SK-N-SH (cell line): ENCODE data around the gene REC114. TPM values are rescaled to one million over a fixed set of nuclear protein-coding genes. Genes with fewer than 3 reads are reported as not detected.
"Not testable (repeated sequence)": the region's sequence is repeated elsewhere in the genome, so short reads cannot be mapped to it uniquely, and the experiment has no call there.

Source experiments
- CTCF ChIA-PET: fragments of 300-600, 350-600 bp; formaldehyde crosslinking; extraction: SDS; loops from one replicate; lab custom pipeline; 2021; lab: Yijun Ruan, JAX
- POLR2A ChIA-PET: fragments of 350-600 bp; sonication (Branson Sonifier 250); formaldehyde crosslinking; extraction: SDS; loops from one replicate; lab custom pipeline; 2020; ENCODE audit warnings: antibody characterized with exemption, inconsistent platforms; lab: Yijun Ruan, JAX
- DNase-seq: peaks from one replicate; pipeline ENCODE4 v3.0.0; 2012
- H2AFZ ChIP-seq: fragments of 200-600 bp; sonication (generic); 2 replicates; pipeline ENCODE4 v1.8.1; 2016; ENCODE audit warnings: antibody characterized with exemption, mild to moderate bottlenecking, low read depth
- H3F3A ChIP-seq: fragments of 200-600 bp; sonication (generic); replicated peaks from 2 replicates; pipeline ENCODE3; 2016; ENCODE audit warnings: antibody characterized with exemption, mild to moderate bottlenecking; ENCODE audit not compliant: insufficient read depth
- H3K27ac ChIP-seq, 2 experiments: fragments of 200-500 bp in 1 of 2; fragments of 200-600 bp in 1 of 2; sonication (Bioruptor generic) in 1 of 2; sonication (generic), shearing (Covaris generic) in 1 of 2; 2 replicates each; pipeline versions ENCODE4 v1.5.1 to v1.6.1; 2014 to 2016; ENCODE audit warnings: low read depth in 2 of 2, inconsistent platforms in 1 of 2, low read length in 1 of 2, mild to moderate bottlenecking in 1 of 2, mixed read lengths in 1 of 2
- H3K27me3 ChIP-seq: fragments of 200-600 bp; sonication (generic), shearing (Covaris generic); 2 replicates; pipeline ENCODE4 v1.6.1; 2016; ENCODE audit warnings: mixed run types; ENCODE audit not compliant: insufficient read depth
- H3K36me3 ChIP-seq, 2 experiments: fragments of 200-500 bp in 1 of 2; fragments of 200-600 bp in 1 of 2; sonication (Bioruptor generic) in 1 of 2; sonication (generic) in 1 of 2; replicated peaks in 1 of 2; 2 replicates each; pipeline versions ENCODE3 to v1.5.1; 2014 to 2016; ENCODE audit warnings: low read length in 1 of 2, mild to moderate bottlenecking in 1 of 2; ENCODE audit not compliant: insufficient read depth in 2 of 2, control insufficient read depth in 1 of 2
- H3K4me1 ChIP-seq, 2 experiments: fragments of 200-500 bp in 1 of 2; fragments of 200-600 bp in 1 of 2; sonication (Bioruptor generic) in 1 of 2; sonication (generic), shearing (Covaris generic) in 1 of 2; 2 replicates each; pipeline versions ENCODE4 v1.5.1 to v1.6.1; 2014 to 2016; ENCODE audit warnings: low read depth in 1 of 2, low read length in 1 of 2, mixed run types in 1 of 2; ENCODE audit not compliant: insufficient read depth in 2 of 2, control insufficient read depth in 1 of 2
- H3K4me2 ChIP-seq: fragments of 200-600 bp; sonication (generic), shearing (Covaris generic); 2 replicates; pipeline ENCODE4 v1.6.1; 2017; ENCODE audit warnings: mixed run types
- H3K4me3 ChIP-seq, 2 experiments: fragments of 200-500 bp in 1 of 2; fragments of 200-600 bp in 1 of 2; sonication (Bioruptor generic) in 1 of 2; sonication (generic), shearing (Covaris generic) in 1 of 2; 2 replicates each; pipeline versions ENCODE4 v1.5.1 to v1.8.1; 2014 to 2016; ENCODE audit warnings: low read depth in 2 of 2, inconsistent platforms in 1 of 2, low read length in 1 of 2, mild to moderate bottlenecking in 1 of 2, mixed read lengths in 1 of 2, moderate library complexity in 1 of 2
- H3K79me2 ChIP-seq: fragments of 200-600 bp; sonication (generic); 2 replicates; pipeline ENCODE4 v1.8.1; 2017; ENCODE audit warnings: mild to moderate bottlenecking; ENCODE audit not compliant: insufficient read depth
- H3K9ac ChIP-seq: fragments of 200-600 bp; sonication (generic); 2 replicates; pipeline ENCODE4 v1.6.1; 2017; ENCODE audit warnings: mixed run types
- H3K9me2 ChIP-seq: fragments of 200-600 bp; sonication (generic); 2 replicates; pipeline ENCODE4 v1.6.1; 2017; ENCODE audit warnings: mixed run types
- H3K9me3 ChIP-seq: fragments of 200-600 bp; sonication (generic); 2 replicates; pipeline ENCODE4 v1.6.1; 2017; ENCODE audit warnings: mixed run types, mild to moderate bottlenecking, moderate library complexity
- H4K20me1 ChIP-seq: fragments of 200-600 bp; sonication (generic); 2 replicates; pipeline ENCODE4 v1.6.1; 2017; ENCODE audit warnings: mild to moderate bottlenecking, mixed run types; ENCODE audit not compliant: insufficient read depth
- ELF1 ChIP-seq: IDR thresholded peaks from 2 replicates; pipeline ENCODE4 v1.4.0; 2012
- FOSL2 ChIP-seq: IDR thresholded peaks from 2 replicates; pipeline ENCODE4 v1.4.0; 2012; ENCODE audit warnings: low read depth, mild to moderate bottlenecking, moderate library complexity, borderline replicate concordance
- IRF3 ChIP-seq: fragments of 150-350 bp; IDR thresholded peaks from 2 replicates; pipeline ENCODE4 v1.6.1; 2016; ENCODE audit warnings: mild to moderate bottlenecking, low read depth, low read length
- JUND ChIP-seq: IDR thresholded peaks from 2 replicates; pipeline ENCODE4 v1.4.0; 2012
- RCOR1 ChIP-seq: fragments of 150-350 bp; IDR thresholded peaks from 2 replicates; pipeline ENCODE4 v1.6.1; 2017; ENCODE audit warnings: antibody characterized with exemption, low read length
- RFX5 ChIP-seq: IDR thresholded peaks from 2 replicates; pipeline ENCODE4 v1.6.1; 2012; ENCODE audit warnings: mild to moderate bottlenecking, improper control_type of control experiment, low read length
- RXRA ChIP-seq: IDR thresholded peaks from 2 replicates; pipeline ENCODE4 v1.4.0; 2012; ENCODE audit warnings: low read depth, mild to moderate bottlenecking, borderline replicate concordance
- SIN3A ChIP-seq: IDR thresholded peaks from 2 replicates; pipeline ENCODE4 v1.6.1; 2012; ENCODE audit warnings: low read depth, mild to moderate bottlenecking, low read length, moderate library complexity, borderline replicate concordance
- USF1 ChIP-seq: IDR thresholded peaks from 2 replicates; pipeline ENCODE4 v1.4.0; 2012; ENCODE audit warnings: low read depth, borderline replicate concordance
- WGBS: methylation state at CpG from one replicate; pipeline ENCODE4 v1.1.6; 2017; ENCODE audit warnings: low lambda C conversion rate; 5-methylcytosine and 5-hydroxymethylcytosine counted together
- polyA plus RNA-seq, 3 experiments: library from polyadenylated mRNA; depleted of rRNA; stranded (reverse); fragments of >200 nt; gene quantifications; 2 replicates each; pipeline ENCODE4 v1.2.3, GENCODE V29; 2012

The REC114 gene
- polyA plus RNA-seq, 1 of the 3 experiments (the other 2 are of a cell fraction) = not detected

- H2AFZ ChIP-seq, H3K36me3 ChIP-seq, H3F3A ChIP-seq, H3K79me2 ChIP-seq, DNase-seq, H3K9me2 ChIP-seq, H3K4me3 ChIP-seq, H3K4me2 ChIP-seq, CTCF ChIA-PET, H3K27me3 ChIP-seq, H3K4me1 ChIP-seq, H3K27ac ChIP-seq, H3K9me3 ChIP-seq, POLR2A ChIA-PET, H4K20me1 ChIP-seq, H3K9ac ChIP-seq: not testable (repeated sequence)
- WGBS = 9% methylated on average over 3 of the region's 3 CpGs
Measured at GRCh38 chr15:73449980-73450379, 7.0 kb downstream of the REC114 start.

- Histone ChIP-seq H3K9me3 (no peaks in the 10 kb centered on the region), H3K4me3 (no peak overlapping the region), H4K20me1 (no peaks in the 10 kb centered on the region), H3K9me2 (no peaks in the 10 kb centered on the region), H3K79me2 (no peaks in the 10 kb centered on the region), H3K27me3 (no peaks in the 10 kb centered on the region), H3K27ac (no peak overlapping the region), H2AFZ (no peak overlapping the region), H3F3A (no peaks in the 10 kb centered on the region), H3K9ac (no peak overlapping the region), H3K4me1 (no peaks in the 10 kb centered on the region; a peak in 1 of 4 replicates), H3K4me2 (no peak overlapping the region), H3K36me3 (no peaks in the 10 kb centered on the region)
- POLR2A ChIA-PET = no interaction called here
- no peak for DNase-seq
- TF ChIP-seq FOSL2 (no peak), RCOR1 (no peak), RFX5 (no peak), IRF3 (no peak), USF1 (no peak), RXRA (no peak), ELF1 (no peak)
- CTCF ChIA-PET = no interaction called here
- 0% methylated on average over 1 of the region's 1 CpG for WGBS
Measured at GRCh38 chr15:73454096-73454495, 11.1 kb downstream of the REC114 start.

- H3K36me3 ChIP-seq = no peaks in the 10 kb centered on the region
- H3K79me2 ChIP-seq = no peaks in the 10 kb centered on the region
- no peaks in the 10 kb centered on the region for H3K9me3 ChIP-seq
- TF ChIP-seq JUND = no peak
- TF ChIP-seq SIN3A = no peak
- TF ChIP-seq, all 33 proteins: peak for 0
- POLR2A ChIA-PET = no interaction called here
- Histone ChIP-seq H3F3A (no peaks in the 10 kb centered on the region), H3K4me3 (no peak overlapping the region), H3K4me1 (no peaks in the 10 kb centered on the region; a peak in 1 of 4 replicates), H4K20me1 (no peaks in the 10 kb centered on the region), H3K9ac (no peak overlapping the region), H3K9me2 (no peaks in the 10 kb centered on the region), H2AFZ (no peak overlapping the region), H3K4me2 (no peak overlapping the region), H3K27me3 (no peaks in the 10 kb centered on the region), H3K27ac (no peak overlapping the region)
- 57% methylated on average over 1 of the region's 1 CpG for WGBS
- no peak for DNase-seq
- CTCF ChIA-PET = no interaction called here
Measured at GRCh38 chr15:73455876-73456275, 12.9 kb downstream of the REC114 start.
